H9 (cell line): ENCODE measurements around the gene JCHAIN. TPM values are rescaled to one million over a fixed set of nuclear protein-coding genes. Genes with fewer than 3 reads are reported as not detected.

ENCODE experiments used
- DNase-seq: peaks from one replicate; pipeline ENCODE4 v3.0.0-alpha.2; 2017
- H2AFZ ChIP-seq: one replicate; pipeline ENCODE4 v1.6.1; 2013; ENCODE audit warnings: mild to moderate bottlenecking, low read length, control low read depth, moderate library complexity
- H2AK5ac ChIP-seq: 2 replicates; pipeline ENCODE4 v1.6.1; 2013; ENCODE audit warnings: low read length, control low read depth, mixed read lengths; ENCODE audit not compliant: insufficient read length
- H2BK120ac ChIP-seq: one replicate; pipeline ENCODE4 v1.6.1; 2013; ENCODE audit warnings: low read depth, mild to moderate bottlenecking, low read length, control low read depth, inconsistent platforms; ENCODE audit not compliant: poor library complexity, severe bottlenecking
- H2BK12ac ChIP-seq: 2 replicates; pipeline ENCODE4 v1.6.1; 2013; ENCODE audit warnings: low read length, control low read depth, mixed read lengths, low read depth; ENCODE audit not compliant: insufficient read length
- H2BK15ac ChIP-seq: 2 replicates; pipeline ENCODE4 v1.6.1; 2013; ENCODE audit warnings: low read depth, low read length, control low read depth
- H2BK20ac ChIP-seq: one replicate; pipeline ENCODE4 v1.6.1; 2013; ENCODE audit warnings: low read depth, mild to moderate bottlenecking, low read length, control low read depth, inconsistent platforms; ENCODE audit not compliant: poor library complexity, severe bottlenecking
- H2BK5ac ChIP-seq: 2 replicates; pipeline ENCODE4 v1.6.1; 2013; ENCODE audit warnings: low read length, control low read depth, mixed read lengths; ENCODE audit not compliant: insufficient read length
- H3K14ac ChIP-seq: 2 replicates; pipeline ENCODE4 v1.6.1; 2013; ENCODE audit warnings: low read length, control low read depth; ENCODE audit not compliant: insufficient read depth
- H3K18ac ChIP-seq: 2 replicates; pipeline ENCODE4 v1.6.1; 2013; ENCODE audit warnings: low read depth, mild to moderate bottlenecking, mixed read lengths, low read length, control low read depth; ENCODE audit not compliant: insufficient read length
- H3K23ac ChIP-seq: 2 replicates; pipeline ENCODE4 v1.6.1; 2013; ENCODE audit warnings: low read length, control low read depth, mixed read lengths, low read depth; ENCODE audit not compliant: insufficient read length
- H3K23me2 ChIP-seq: 2 replicates; pipeline ENCODE4 v1.6.1; 2013; ENCODE audit warnings: low read depth, mild to moderate bottlenecking, mixed read lengths, low read length, control low read depth; ENCODE audit not compliant: insufficient read length, poor library complexity, severe bottlenecking
- H3K27ac ChIP-seq: 2 replicates; pipeline ENCODE4 v1.5.1; 2013; ENCODE audit warnings: low read length, control low read depth, mixed read lengths, low read depth; ENCODE audit not compliant: insufficient read length
- H3K27me3 ChIP-seq: 2 replicates; pipeline ENCODE4 v1.6.1; 2013; ENCODE audit warnings: low read length, control low read depth, inconsistent platforms; ENCODE audit not compliant: insufficient read depth
- H3K4ac ChIP-seq: 2 replicates; pipeline ENCODE4 v1.6.1; 2013; ENCODE audit warnings: low read depth, mild to moderate bottlenecking, control low read depth, inconsistent platforms, low read length, moderate library complexity
- H3K4me1 ChIP-seq: 2 replicates; pipeline ENCODE4 v1.6.1; 2013; ENCODE audit warnings: low read length, control low read depth, inconsistent platforms; ENCODE audit not compliant: insufficient read depth
- H3K4me2 ChIP-seq: 2 replicates; pipeline ENCODE4 v1.6.1; 2013; ENCODE audit warnings: low read length, control low read depth, mixed read lengths; ENCODE audit not compliant: insufficient read length, insufficient read depth
- H3K56ac ChIP-seq: 2 replicates; pipeline ENCODE4 v1.6.1; 2013; ENCODE audit warnings: low read depth, mild to moderate bottlenecking, mixed read lengths, low read length, control low read depth; ENCODE audit not compliant: insufficient read length
- H3K79me1 ChIP-seq: 2 replicates; pipeline ENCODE4 v1.6.1; 2013; ENCODE audit warnings: low read depth, mild to moderate bottlenecking, moderate library complexity, low read length, control low read depth, inconsistent platforms; ENCODE audit not compliant: insufficient read depth, poor library complexity, severe bottlenecking
- H3K79me2 ChIP-seq: 2 replicates; pipeline ENCODE4 v1.6.1; 2013; ENCODE audit warnings: low read length, control low read depth, inconsistent platforms; ENCODE audit not compliant: insufficient read depth
- H3K9ac ChIP-seq: 2 replicates; pipeline ENCODE4 v1.6.1; 2013; ENCODE audit warnings: low read length, control low read depth, mixed read lengths; ENCODE audit not compliant: insufficient read length; ENCODE audit errors: extremely low read depth
- H3K9me3 ChIP-seq: one replicate; pipeline ENCODE4 v1.6.1; 2013; ENCODE audit warnings: low read depth, low read length, inconsistent platforms; ENCODE audit not compliant: control insufficient read depth
- H3T11ph ChIP-seq: one replicate; pipeline ENCODE4 v1.6.1; 2013; ENCODE audit warnings: mild to moderate bottlenecking, low read length, control low read depth, inconsistent platforms
- H4K20me1 ChIP-seq: one replicate; pipeline ENCODE4 v1.6.1; 2013; ENCODE audit not compliant: control insufficient read depth, insufficient read length, insufficient read depth
- H4K5ac ChIP-seq: 2 replicates; pipeline ENCODE4 v1.6.1; 2013; ENCODE audit warnings: low read depth, mild to moderate bottlenecking, mixed read lengths, low read length, control low read depth; ENCODE audit not compliant: insufficient read length
- H4K8ac ChIP-seq: replicated peaks from 2 replicates; pipeline ENCODE4 v1.6.1; 2013; ENCODE audit warnings: low read length, control low read depth, mixed read lengths, low read depth; ENCODE audit not compliant: insufficient read length
- H4K91ac ChIP-seq: 2 replicates; pipeline ENCODE4 v1.6.1; 2013; ENCODE audit warnings: low read depth, mild to moderate bottlenecking, moderate library complexity, mixed read lengths, low read length, control low read depth; ENCODE audit not compliant: insufficient read length
- H3K27ac Mint-ChIP-seq, 3 experiments: 2 replicates in 2 of 3; 3 replicates in 1 of 3; pipeline ENCODE4 v1.8.0; 2020 to 2021; ENCODE audit warnings: mixed read lengths in 3 of 3, mild to moderate bottlenecking in 1 of 3, moderate library complexity in 1 of 3
- H3K27me3 Mint-ChIP-seq: 2 replicates; pipeline ENCODE4 v1.8.0; 2021; ENCODE audit warnings: low read depth, mild to moderate bottlenecking, moderate library complexity, mixed read lengths
- H3K36me3 Mint-ChIP-seq, 3 experiments: 2 replicates in 2 of 3; 3 replicates in 1 of 3; pipeline ENCODE4 v1.8.0; 2020 to 2021; ENCODE audit warnings: low read depth in 3 of 3, mixed read lengths in 3 of 3; ENCODE audit not compliant: insufficient read depth in 1 of 3
- H3K4me1 Mint-ChIP-seq, 2 experiments: 2 replicates each; pipeline ENCODE4 v1.8.0; 2020; ENCODE audit warnings: mixed read lengths in 2 of 2
- H3K4me3 Mint-ChIP-seq, 2 experiments: 2 replicates in 1 of 2; 3 replicates in 1 of 2; pipeline ENCODE4 v1.8.0; 2020 to 2021; ENCODE audit warnings: mild to moderate bottlenecking in 2 of 2, mixed read lengths in 2 of 2, moderate library complexity in 1 of 2
- H3K9me3 Mint-ChIP-seq, 2 experiments: 2 replicates in 1 of 2; 3 replicates in 1 of 2; pipeline ENCODE4 v1.8.0; 2020; ENCODE audit warnings: mild to moderate bottlenecking in 2 of 2, mixed read lengths in 2 of 2, moderate library complexity in 1 of 2
- total RNA-seq: library from RNA; stranded (reverse); gene quantifications from 2 replicates; pipeline ENCODE4 v1.2.1, GENCODE V29; 2021
- TF ChIP-seq, protein P1 (sequence below): fragments of 200-600 bp; sonication (generic); conservative IDR thresholded peaks from 3 replicates; pipeline ENCODE4 v1.8.0; 2021; ENCODE audit warnings: antibody characterized with exemption, mild to moderate bottlenecking

Gene JCHAIN
- total RNA-seq, 1 experiment from 2014 or later: not detected

DNA sequence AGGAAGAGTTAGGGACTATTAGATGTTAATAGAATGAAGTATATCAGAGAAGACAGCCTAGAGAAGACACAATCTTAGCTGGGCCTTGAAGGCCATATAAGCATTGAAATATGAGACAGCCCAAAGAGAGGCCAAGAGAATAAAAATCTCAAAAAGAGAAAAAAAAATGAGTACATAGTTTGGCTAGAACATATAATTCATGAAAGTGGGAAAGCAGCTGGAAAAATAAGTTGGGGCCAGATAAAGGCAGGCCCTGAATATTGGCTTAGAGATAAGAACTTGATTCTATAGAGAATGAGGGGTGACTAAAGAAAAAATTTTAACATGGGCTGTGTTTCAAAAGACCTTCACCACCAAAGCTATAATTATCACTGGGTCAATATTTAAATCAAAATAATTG lies 14.6 kb upstream of the JCHAIN start:
- Histone ChIP-seq H3T11ph (no peak overlapping the region), H4K8ac (no peak overlapping the region), H3K56ac (no peak overlapping the region), H3K4me2 (no peak overlapping the region), H4K91ac (no peak overlapping the region), H3K4ac (no peak overlapping the region), H3K27me3 (no peaks in the 10 kb centered on the region), H2BK15ac (no peak overlapping the region), H2BK120ac (no peak overlapping the region), H3K9me3 (no peaks in the 10 kb centered on the region), H4K5ac (no peak overlapping the region), H2BK5ac (no peak overlapping the region), H3K9ac (no peak overlapping the region), H3K23me2 (no peaks in the 10 kb centered on the region), H3K27ac (no peak overlapping the region), H2AK5ac (no peak overlapping the region), H3K4me1 (no peaks in the 10 kb centered on the region), H3K18ac (no peak overlapping the region), H2BK12ac (no peak overlapping the region), H3K79me1 (no peaks in the 10 kb centered on the region), H3K14ac (no peak overlapping the region), H3K23ac (no peak overlapping the region), H3K79me2 (no peaks in the 10 kb centered on the region), H2AFZ (no peak overlapping the region), H4K20me1 (no peaks in the 10 kb centered on the region), H2BK20ac (no peak overlapping the region)
- H3K36me3 Mint-ChIP-seq: no peaks in the 10 kb centered on the region
- no peak overlapping the region for H3K4me3 Mint-ChIP-seq
- no peak overlapping the region for H3K27ac Mint-ChIP-seq
- TF ChIP-seq, protein P1, sequence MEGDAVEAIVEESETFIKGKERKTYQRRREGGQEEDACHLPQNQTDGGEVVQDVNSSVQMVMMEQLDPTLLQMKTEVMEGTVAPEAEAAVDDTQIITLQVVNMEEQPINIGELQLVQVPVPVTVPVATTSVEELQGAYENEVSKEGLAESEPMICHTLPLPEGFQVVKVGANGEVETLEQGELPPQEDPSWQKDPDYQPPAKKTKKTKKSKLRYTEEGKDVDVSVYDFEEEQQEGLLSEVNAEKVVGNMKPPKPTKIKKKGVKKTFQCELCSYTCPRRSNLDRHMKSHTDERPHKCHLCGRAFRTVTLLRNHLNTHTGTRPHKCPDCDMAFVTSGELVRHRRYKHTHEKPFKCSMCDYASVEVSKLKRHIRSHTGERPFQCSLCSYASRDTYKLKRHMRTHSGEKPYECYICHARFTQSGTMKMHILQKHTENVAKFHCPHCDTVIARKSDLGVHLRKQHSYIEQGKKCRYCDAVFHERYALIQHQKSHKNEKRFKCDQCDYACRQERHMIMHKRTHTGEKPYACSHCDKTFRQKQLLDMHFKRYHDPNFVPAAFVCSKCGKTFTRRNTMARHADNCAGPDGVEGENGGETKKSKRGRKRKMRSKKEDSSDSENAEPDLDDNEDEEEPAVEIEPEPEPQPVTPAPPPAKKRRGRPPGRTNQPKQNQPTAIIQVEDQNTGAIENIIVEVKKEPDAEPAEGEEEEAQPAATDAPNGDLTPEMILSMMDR: no peak
- no peak for DNase-seq
- H3K4me1 Mint-ChIP-seq: no peaks in the 10 kb centered on the region
- H3K9me3 Mint-ChIP-seq: 0 out of 5 replicates have a peak, but pooled peaks cover 0 to 2% of the 10 kb centered on the region in 2 experiments
- peaks cover 1% of the 10 kb centered on the region for H3K27me3 Mint-ChIP-seq
